Measurements from ENCODE around the gene AKAP13.

- TF ChIP-seq GATA2 (IDR thresholded peaks at IDR 0.05; ENCODE audit: low read depth, low read length) = peak; percentile 76; the same call in 1 of the 2 replicates
- TF ChIP-seq GATA3 (IDR thresholded peaks at IDR 0.05; ENCODE audit: low read depth, low read length) = peak; percentile 93
Observed at GRCh38 chr15:85495544-85495943, 115.1 kb downstream of the AKAP13 start.
